B cell (primary cell): ENCODE results near the gene THAP5. TPM values are rescaled to one million over a fixed set of nuclear protein-coding genes. Genes with fewer than 3 reads are reported as not detected.

Experiments used
- ATAC-seq: fragments of 200-7000 bp; cut with Tn5 transposase; one replicate; pipeline ENCODE4 v1.10.0; 2021; ENCODE audit warnings: low read depth, mild to moderate bottlenecking, moderate number of reproducible peaks, moderate library complexity
- CTCF ChIA-PET: fragments of 350-600 bp; sonication (Branson Sonifier 250); formaldehyde crosslinking; loops from one replicate; lab custom pipeline; 2021; ENCODE audit warnings: antibody characterized with exemption, inconsistent platforms; lab: Charles Lee
- POLR2A ChIA-PET: fragments of 350-600 bp; sonication (Branson Sonifier 250); formaldehyde crosslinking; loops from one replicate; lab custom pipeline; 2021; ENCODE audit warnings: antibody characterized with exemption; lab: Charles Lee
- DNase-seq: peaks from one replicate; pipeline ENCODE4 v3.0.0; 2013
- H2AFZ ChIP-seq: 2 replicates; pipeline ENCODE4 v1.6.1; 2012; ENCODE audit warnings: mild to moderate bottlenecking, low read depth, low read length; ENCODE audit not compliant: insufficient read depth, poor library complexity, severe bottlenecking
- H3K27ac ChIP-seq, 2 donors: 1 replicate in 1 of 2; 2 replicates in 1 of 2; pipeline ENCODE4 v1.5.1; 2012 to 2013; ENCODE audit warnings: low read length in 2 of 2, mild to moderate bottlenecking in 2 of 2, moderate library complexity in 1 of 2
- H3K27me3 ChIP-seq, 4 experiments: fragments of 200-600 bp in 1 of 4; sonication (generic) in 1 of 4; replicated peaks in 1 of 4; 1 replicate in 2 of 4; 2 replicates in 2 of 4; pipeline versions ENCODE4 v1.6.1 to v1.7.0; 2013 to 2016; ENCODE audit warnings: low read length in 3 of 4, mild to moderate bottlenecking in 2 of 4, mixed read lengths in 1 of 4, moderate library complexity in 1 of 4; ENCODE audit not compliant: insufficient read depth in 4 of 4, control insufficient read depth in 3 of 4; ENCODE audit errors: control extremely low read depth in 1 of 4
- H3K36me3 ChIP-seq, 2 experiments: replicated peaks in 1 of 2; 1 replicate in 1 of 2; 2 replicates in 1 of 2; pipeline versions ENCODE4 v1.6.1 to v1.7.1; 2013; ENCODE audit warnings: low read length in 1 of 2; ENCODE audit not compliant: insufficient read depth in 2 of 2, control insufficient read depth in 1 of 2; ENCODE audit errors: control extremely low read depth in 1 of 2, extremely low read depth in 1 of 2
- H3K4me1 ChIP-seq, 2 donors: fragments of 200-600 bp in 1 of 2; sonication (generic) in 1 of 2; 1 replicate in 1 of 2; 2 replicates in 1 of 2; pipeline versions ENCODE4 v1.5.1 to v1.6.1; 2013 to 2017; ENCODE audit warnings: low read length in 2 of 2; ENCODE audit not compliant: control insufficient read depth in 2 of 2, insufficient read depth in 2 of 2
- H3K4me2 ChIP-seq: replicated peaks from 2 replicates; pipeline ENCODE3; 2012; ENCODE audit warnings: mild to moderate bottlenecking, low read depth, low read length; ENCODE audit not compliant: poor library complexity, severe bottlenecking
- H3K4me3 ChIP-seq, 5 experiments: fragments of 200-600 bp in 1 of 5; sonication (generic) in 1 of 5; 1 replicate in 3 of 5; 2 replicates in 2 of 5; pipeline versions ENCODE4 v1.5.1 to v1.7.0; 2011 to 2016; ENCODE audit warnings: low read length in 4 of 5, mild to moderate bottlenecking in 4 of 5, low read depth in 2 of 5, control low read depth in 1 of 5, moderate library complexity in 1 of 5; ENCODE audit not compliant: insufficient read depth in 1 of 5; ENCODE audit errors: control extremely low read depth in 1 of 5, extremely low read depth in 1 of 5
- H3K79me2 ChIP-seq: fragments of 200-600 bp; sonication (generic); one replicate; pipeline ENCODE4 v1.6.0; 2016; ENCODE audit warnings: low read length; ENCODE audit not compliant: control insufficient read depth, insufficient read depth
- H3K9ac ChIP-seq: fragments of 200-600 bp; sonication (generic); 2 replicates; pipeline ENCODE4 v1.6.1; 2017; ENCODE audit warnings: mild to moderate bottlenecking, low read length, moderate library complexity
- H3K9me3 ChIP-seq, 3 donors: one replicate each; pipeline versions ENCODE4 v1.6.1 to v1.7.1; 2013; ENCODE audit warnings: low read length in 2 of 3; ENCODE audit not compliant: control insufficient read depth in 2 of 3, insufficient read depth in 1 of 3; ENCODE audit errors: control extremely low read depth in 1 of 3
- H4K20me1 ChIP-seq: 2 replicates; pipeline ENCODE4 v1.6.0; 2012; ENCODE audit warnings: mild to moderate bottlenecking, low read length; ENCODE audit not compliant: insufficient read depth, control insufficient read depth, poor library complexity, severe bottlenecking
- H3K27ac Mint-ChIP-seq: one replicate; pipeline ENCODE4 v1.8.0; 2021; ENCODE audit warnings: mixed read lengths
- H3K27me3 Mint-ChIP-seq: one replicate; pipeline ENCODE4 v1.8.0; 2021; ENCODE audit warnings: mixed read lengths
- H3K4me1 Mint-ChIP-seq: one replicate; pipeline ENCODE4 v1.8.0; 2021; ENCODE audit warnings: mixed read lengths
- H3K4me3 Mint-ChIP-seq: one replicate; pipeline ENCODE4 v1.8.0; 2021; ENCODE audit warnings: mixed read lengths
- H3K9me3 Mint-ChIP-seq: one replicate; pipeline ENCODE4 v1.8.0; 2022; ENCODE audit warnings: mixed read lengths; ENCODE audit not compliant: insufficient read depth
- CTCF ChIP-seq: fragments of 200-600 bp; IDR thresholded peaks from one replicate; pipeline ENCODE4 v1.8.0; 2022; ENCODE audit warnings: antibody characterized with exemption, mild to moderate bottlenecking
- EZH2 ChIP-seq: IDR thresholded peaks from 2 replicates; pipeline ENCODE4 v1.6.1; 2012; ENCODE audit warnings: borderline replicate concordance, low read depth, mild to moderate bottlenecking, moderate library complexity, low read length; ENCODE audit not compliant: insufficient read depth, poor library complexity, severe bottlenecking
- WGBS: methylation state at CpG from one replicate; pipeline ENCODE4 v1.1.5; 2013; ENCODE audit warnings: missing lambda C conversion rate; ENCODE audit not compliant: insufficient coverage; 5-methylcytosine and 5-hydroxymethylcytosine counted together
- intact Hi-C: fragments of 100-400 bp; cut with micrococcal nuclease; formaldehyde crosslinking; loops from one replicate; pipeline ENCODE4 v1.10.0; 2022
- polyA plus RNA-seq: library from polyadenylated mRNA; depleted of rRNA; stranded (reverse); fragments of >200 nt; gene quantifications from 2 replicates; pipeline ENCODE4 v1.2.3, GENCODE V29; 2012
- total RNA-seq, 2 donors: library from RNA; stranded (reverse); fragments of 120-200 nt in 1 of 2; gene quantifications; 1 replicate in 1 of 2; 2 replicates in 1 of 2; pipeline versions ENCODE4 v1.2.3 to v1.2.4, GENCODE V29; 2013 to 2022

Gene THAP5
- total and polyA plus RNA-seq, 2 donors (not counting 1 experiment from before 2014, with no cell fraction given), result 9.3 to 49.0 TPM

- ChIA-PET CTCF (interaction anchor here (0.8 to 2.7 kb wide), 6 partner anchors 10 to 74 kb away, joined by 3 to 17 read pairs (median 6); partner anchors contain the start of gene PNPLA8), POLR2A (interaction anchor here (0.8 to 3.0 kb wide), 8 partner anchors 18 to 102 kb away, joined by 3 to 58 read pairs (median 8); partner anchors contain the start of gene PNPLA8)
- Mint-ChIP-seq H3K27ac (peak overlapping the region; percentile 98), H3K9me3 (no peaks in the 10 kb centered on the region), H3K27me3 (no peaks in the 10 kb centered on the region), H3K4me3 (peak overlapping the region; percentile 96), H3K4me1 (peaks cover 55% of the 10 kb centered on the region)
- Histone ChIP-seq H4K20me1 (peaks cover 11% of the 10 kb centered on the region), H3K9ac (peak overlapping the region; percentile 95), H3K9me3 (no peaks in the 10 kb centered on the region), H3K36me3 (peaks cover 9 to 26% of the 10 kb centered on the region in 2 experiments), H3K4me3 (peak overlapping the region; percentile 79 to 92 (median 89)), H3K27ac (peak overlapping the region; percentile 99 to 100), H3K27me3 (no peaks in the 10 kb centered on the region), H3K4me1 (peaks cover 16 to 39% of the 10 kb centered on the region in 2 donors), H3K79me2 (peaks cover 82% of the 10 kb centered on the region), H3K4me2 (peak overlapping the region; percentile 78), H2AFZ (peak overlapping the region; percentile 81)
- ATAC-seq (no peak), DNase-seq (peak; percentile 73)
- intact Hi-C loops, result loop anchor here (5.0 kb wide), 1 partner anchor 1008 kb away; the partner anchor contains the start of genes COG5 and DUS4L
- TF ChIP-seq EZH2 (no peak), CTCF (no peak)
- WGBS, result under 1% methylated on average over 31 of the region's 36 CpGs
These were observed 745 bp upstream of the THAP5 start for GRCh38 chr7:108570146-108570755.
